ENCODE results near the gene CSRNP2.

Gene CSRNP2

DNA sequence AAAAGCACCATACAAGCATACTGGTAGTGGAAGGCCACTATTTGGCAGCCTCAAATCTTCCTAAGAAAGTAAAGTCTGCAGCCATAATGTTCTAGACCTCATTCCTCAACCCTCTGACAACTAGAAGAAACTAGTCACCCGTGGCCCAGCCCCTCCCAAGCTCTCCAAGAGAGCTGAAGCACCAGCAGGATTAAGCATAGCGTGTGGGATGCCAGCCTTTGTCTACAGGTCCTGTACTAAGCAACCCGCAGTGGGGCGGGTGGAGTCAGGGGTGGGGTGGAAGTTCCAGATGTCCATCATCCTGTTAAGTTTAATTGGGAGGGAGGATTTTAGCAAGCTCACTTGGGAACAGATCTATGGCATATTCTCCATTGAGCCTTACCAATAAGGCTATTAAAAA, 71.4 kb downstream of the CSRNP2 start:
- TF ChIP-seq, protein P1, sequence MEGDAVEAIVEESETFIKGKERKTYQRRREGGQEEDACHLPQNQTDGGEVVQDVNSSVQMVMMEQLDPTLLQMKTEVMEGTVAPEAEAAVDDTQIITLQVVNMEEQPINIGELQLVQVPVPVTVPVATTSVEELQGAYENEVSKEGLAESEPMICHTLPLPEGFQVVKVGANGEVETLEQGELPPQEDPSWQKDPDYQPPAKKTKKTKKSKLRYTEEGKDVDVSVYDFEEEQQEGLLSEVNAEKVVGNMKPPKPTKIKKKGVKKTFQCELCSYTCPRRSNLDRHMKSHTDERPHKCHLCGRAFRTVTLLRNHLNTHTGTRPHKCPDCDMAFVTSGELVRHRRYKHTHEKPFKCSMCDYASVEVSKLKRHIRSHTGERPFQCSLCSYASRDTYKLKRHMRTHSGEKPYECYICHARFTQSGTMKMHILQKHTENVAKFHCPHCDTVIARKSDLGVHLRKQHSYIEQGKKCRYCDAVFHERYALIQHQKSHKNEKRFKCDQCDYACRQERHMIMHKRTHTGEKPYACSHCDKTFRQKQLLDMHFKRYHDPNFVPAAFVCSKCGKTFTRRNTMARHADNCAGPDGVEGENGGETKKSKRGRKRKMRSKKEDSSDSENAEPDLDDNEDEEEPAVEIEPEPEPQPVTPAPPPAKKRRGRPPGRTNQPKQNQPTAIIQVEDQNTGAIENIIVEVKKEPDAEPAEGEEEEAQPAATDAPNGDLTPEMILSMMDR (IDR thresholded peaks at IDR 0.05; ENCODE audit: insufficient read depth, low read depth, low read length, missing control alignments) = no peak
- peak; percentile 43 for DNase-seq (ENCODE audit: low read depth)
- H3K4me3 ChIP-seq (ENCODE audit: low read length) = no peak overlapping the region
